ENCODE results near the gene TMEM45B. TPM values are rescaled to one million over a fixed set of nuclear protein-coding genes. Genes with fewer than 3 reads are reported as not detected.

The TMEM45B gene
- total and polyA plus RNA-seq, 11 donors: 0.04 TPM; not detected in 10

DNA sequence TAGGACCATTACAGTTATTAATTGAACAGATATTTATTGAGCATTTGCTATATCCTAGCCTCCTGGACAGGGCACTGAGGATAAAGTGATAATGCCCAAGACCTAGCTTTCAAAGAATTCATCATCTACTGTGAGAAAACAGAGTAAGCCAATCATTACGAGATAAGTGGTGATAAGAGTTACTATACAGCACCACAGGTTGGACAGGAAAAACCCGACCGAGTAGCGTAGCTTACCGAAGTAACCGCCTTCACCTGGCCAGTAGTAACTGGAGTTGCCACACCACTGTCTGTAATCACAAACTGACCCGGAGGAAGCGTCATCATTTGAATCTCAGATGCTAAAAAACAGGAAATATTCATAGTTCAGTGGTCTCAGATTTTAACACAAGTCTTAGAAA, 89.8 kb downstream of the TMEM45B start:
- 90 to 95% (median 94%) methylated on average over 8 of the region's 8 CpGs for WGBS, 4 donors
- Histone ChIP-seq H3K9me3 (no peaks in the 10 kb centered on the region), H3K27me3 (no peaks in the 10 kb centered on the region), H3K36me3 (peaks cover 0 to 89% (median 51%) of the 10 kb centered on the region in 9 donors), H3K4me1 (no peaks in the 10 kb centered on the region), H3K4me3 (no peak overlapping the region), H3K27ac (no peak overlapping the region)
- no peak for ATAC-seq
- intact Hi-C loops (cut with DNase I): no loop called here
- DNase-seq: no peak
- TF ChIP-seq POLR2A (IDR thresholded peaks at IDR 0.05): no peak
- TF ChIP-seq, protein P1, sequence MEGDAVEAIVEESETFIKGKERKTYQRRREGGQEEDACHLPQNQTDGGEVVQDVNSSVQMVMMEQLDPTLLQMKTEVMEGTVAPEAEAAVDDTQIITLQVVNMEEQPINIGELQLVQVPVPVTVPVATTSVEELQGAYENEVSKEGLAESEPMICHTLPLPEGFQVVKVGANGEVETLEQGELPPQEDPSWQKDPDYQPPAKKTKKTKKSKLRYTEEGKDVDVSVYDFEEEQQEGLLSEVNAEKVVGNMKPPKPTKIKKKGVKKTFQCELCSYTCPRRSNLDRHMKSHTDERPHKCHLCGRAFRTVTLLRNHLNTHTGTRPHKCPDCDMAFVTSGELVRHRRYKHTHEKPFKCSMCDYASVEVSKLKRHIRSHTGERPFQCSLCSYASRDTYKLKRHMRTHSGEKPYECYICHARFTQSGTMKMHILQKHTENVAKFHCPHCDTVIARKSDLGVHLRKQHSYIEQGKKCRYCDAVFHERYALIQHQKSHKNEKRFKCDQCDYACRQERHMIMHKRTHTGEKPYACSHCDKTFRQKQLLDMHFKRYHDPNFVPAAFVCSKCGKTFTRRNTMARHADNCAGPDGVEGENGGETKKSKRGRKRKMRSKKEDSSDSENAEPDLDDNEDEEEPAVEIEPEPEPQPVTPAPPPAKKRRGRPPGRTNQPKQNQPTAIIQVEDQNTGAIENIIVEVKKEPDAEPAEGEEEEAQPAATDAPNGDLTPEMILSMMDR (IDR thresholded peaks at IDR 0.05): no peak

Other genes with a start within 250 kb of the TMEM45B start
- 10 to 100 TPM in 8 of 9 donors, 1 to 10 TPM in 1; 6.7 to 23.1 (median 14.1) TPM for gene NFRKB, start 79.7 kb downstream of the TMEM45B start, total RNA-seq
- 10 to 100 TPM in 1 of 2 donors, 1 to 10 TPM in 1; 5.0 to 10.4 TPM for gene NFRKB, start 79.7 kb downstream of the TMEM45B start, polyA plus RNA-seq
- 1 to 10 TPM; 2.8 to 6.8 (median 4.7) TPM for gene PRDM10, start 187.0 kb downstream of the TMEM45B start, total RNA-seq
- gene PRDM10, start 187.0 kb downstream of the TMEM45B start, polyA plus RNA-seq: 1 to 10 TPM; 1.6 to 1.7 TPM